Stromal cell of bone marrow (primary cell): ENCODE data around the gene RPL4.
"Not testable (repeated sequence)": the region's sequence is repeated elsewhere in the genome, so short reads cannot be mapped to it uniquely, and the experiment has no call there.

Source experiments
- DNase-seq: peaks from one replicate; pipeline ENCODE4 v3.0.0-alpha.2; 2012; ENCODE audit warnings: low read depth

The RPL4 gene

GRCh38 chr15:66489179-66489791 lies 15.4 kb downstream of the RPL4 start:
- no peak for DNase-seq

- no peak for DNase-seq
These were observed 16.1 kb downstream of the RPL4 start for GRCh38 chr15:66488525-66488924.

GRCh38 chr15:66486887-66487286 lies 17.8 kb downstream of the RPL4 start:
- DNase-seq, result no peak

GRCh38 chr15:66484539-66485112 lies 20.0 kb downstream of the RPL4 start:
- DNase-seq, result no peak

- DNase-seq, result peak; percentile 31
These were observed 21.5 kb downstream of the RPL4 start for GRCh38 chr15:66483131-66483566.

- DNase-seq, result no peak
These were observed 22.1 kb downstream of the RPL4 start for GRCh38 chr15:66482539-66482938.

- no peak for DNase-seq
These were observed 23.4 kb downstream of the RPL4 start for GRCh38 chr15:66481107-66481856.

- DNase-seq, result no peak
These were observed 24.4 kb downstream of the RPL4 start for GRCh38 chr15:66480267-66480666.

- no peak for DNase-seq
These were observed 27.6 kb downstream of the RPL4 start for GRCh38 chr15:66477011-66477410.

- no peak for DNase-seq
These were observed 28.1 kb downstream of the RPL4 start for GRCh38 chr15:66476535-66476934.

- no peak for DNase-seq
These were observed 29.7 kb downstream of the RPL4 start for GRCh38 chr15:66474963-66475362.

GRCh38 chr15:66474135-66474534 lies 30.5 kb downstream of the RPL4 start:
- no peak for DNase-seq

GRCh38 chr15:66472176-66472999 lies 32.3 kb downstream of the RPL4 start:
- peak; percentile 13 for DNase-seq

- not testable (repeated sequence) for DNase-seq
These were observed 33.8 kb downstream of the RPL4 start for GRCh38 chr15:66470825-66471224.

- not testable (repeated sequence) for DNase-seq
These were observed 37.3 kb downstream of the RPL4 start for GRCh38 chr15:66467162-66468040.

GRCh38 chr15:66465294-66465693 lies 39.4 kb downstream of the RPL4 start:
- DNase-seq, result not testable (repeated sequence)

GRCh38 chr15:66462627-66463026 lies 42.0 kb downstream of the RPL4 start:
- DNase-seq, result no peak

GRCh38 chr15:66461917-66462316 lies 42.7 kb downstream of the RPL4 start:
- no peak for DNase-seq

GRCh38 chr15:66461294-66461693 lies 43.4 kb downstream of the RPL4 start:
- not testable (repeated sequence) for DNase-seq

GRCh38 chr15:66459818-66460615 lies 44.6 kb downstream of the RPL4 start:
- DNase-seq, result no peak

GRCh38 chr15:66456211-66456610 lies 48.4 kb downstream of the RPL4 start:
- no peak for DNase-seq
